SK-N-MC (cell line): ENCODE results near the gene CA14.

Experiments
- EZH2 ChIP-seq: fragments of 200-600 bp; sonication (generic); IDR thresholded peaks from one replicate; pipeline ENCODE4 v1.6.1; 2017; ENCODE audit warnings: antibody characterized with exemption
- POLR2AphosphoS5 ChIP-seq: IDR thresholded peaks from 2 replicates; pipeline ENCODE4 v1.6.1; 2012; ENCODE audit warnings: mild to moderate bottlenecking, low read depth, low read length, borderline replicate concordance

GRCh38 chr1:150271291-150271959 is 13.9 kb downstream of the CA14 start:
- TF ChIP-seq POLR2AphosphoS5: no peak
- TF ChIP-seq EZH2: no peak
